H9 (cell line): ENCODE data around the gene HAL. TPM values are rescaled to one million over a fixed set of nuclear protein-coding genes. Genes with fewer than 3 reads are reported as not detected.

ENCODE experiments used
- DNase-seq: peaks from one replicate; pipeline ENCODE4 v3.0.0-alpha.2; 2017
- H2AFZ ChIP-seq: one replicate; pipeline ENCODE4 v1.6.1; 2013; ENCODE audit warnings: mild to moderate bottlenecking, low read length, control low read depth, moderate library complexity
- H2AK5ac ChIP-seq: 2 replicates; pipeline ENCODE4 v1.6.1; 2013; ENCODE audit warnings: low read length, control low read depth, mixed read lengths; ENCODE audit not compliant: insufficient read length
- H2BK120ac ChIP-seq: one replicate; pipeline ENCODE4 v1.6.1; 2013; ENCODE audit warnings: low read depth, mild to moderate bottlenecking, low read length, control low read depth, inconsistent platforms; ENCODE audit not compliant: poor library complexity, severe bottlenecking
- H2BK12ac ChIP-seq: 2 replicates; pipeline ENCODE4 v1.6.1; 2013; ENCODE audit warnings: low read length, control low read depth, mixed read lengths, low read depth; ENCODE audit not compliant: insufficient read length
- H2BK15ac ChIP-seq: 2 replicates; pipeline ENCODE4 v1.6.1; 2013; ENCODE audit warnings: low read depth, low read length, control low read depth
- H2BK20ac ChIP-seq: one replicate; pipeline ENCODE4 v1.6.1; 2013; ENCODE audit warnings: low read depth, mild to moderate bottlenecking, low read length, control low read depth, inconsistent platforms; ENCODE audit not compliant: poor library complexity, severe bottlenecking
- H2BK5ac ChIP-seq: 2 replicates; pipeline ENCODE4 v1.6.1; 2013; ENCODE audit warnings: low read length, control low read depth, mixed read lengths; ENCODE audit not compliant: insufficient read length
- H3K14ac ChIP-seq: 2 replicates; pipeline ENCODE4 v1.6.1; 2013; ENCODE audit warnings: low read length, control low read depth; ENCODE audit not compliant: insufficient read depth
- H3K18ac ChIP-seq: 2 replicates; pipeline ENCODE4 v1.6.1; 2013; ENCODE audit warnings: low read depth, mild to moderate bottlenecking, mixed read lengths, low read length, control low read depth; ENCODE audit not compliant: insufficient read length
- H3K23ac ChIP-seq: 2 replicates; pipeline ENCODE4 v1.6.1; 2013; ENCODE audit warnings: low read length, control low read depth, mixed read lengths, low read depth; ENCODE audit not compliant: insufficient read length
- H3K23me2 ChIP-seq: 2 replicates; pipeline ENCODE4 v1.6.1; 2013; ENCODE audit warnings: low read depth, mild to moderate bottlenecking, mixed read lengths, low read length, control low read depth; ENCODE audit not compliant: insufficient read length, poor library complexity, severe bottlenecking
- H3K27ac ChIP-seq: 2 replicates; pipeline ENCODE4 v1.5.1; 2013; ENCODE audit warnings: low read length, control low read depth, mixed read lengths, low read depth; ENCODE audit not compliant: insufficient read length
- H3K27me3 ChIP-seq: 2 replicates; pipeline ENCODE4 v1.6.1; 2013; ENCODE audit warnings: low read length, control low read depth, inconsistent platforms; ENCODE audit not compliant: insufficient read depth
- H3K4ac ChIP-seq: 2 replicates; pipeline ENCODE4 v1.6.1; 2013; ENCODE audit warnings: low read depth, mild to moderate bottlenecking, control low read depth, inconsistent platforms, low read length, moderate library complexity
- H3K4me1 ChIP-seq: 2 replicates; pipeline ENCODE4 v1.6.1; 2013; ENCODE audit warnings: low read length, control low read depth, inconsistent platforms; ENCODE audit not compliant: insufficient read depth
- H3K4me2 ChIP-seq: 2 replicates; pipeline ENCODE4 v1.6.1; 2013; ENCODE audit warnings: low read length, control low read depth, mixed read lengths; ENCODE audit not compliant: insufficient read length, insufficient read depth
- H3K56ac ChIP-seq: 2 replicates; pipeline ENCODE4 v1.6.1; 2013; ENCODE audit warnings: low read depth, mild to moderate bottlenecking, mixed read lengths, low read length, control low read depth; ENCODE audit not compliant: insufficient read length
- H3K79me1 ChIP-seq: 2 replicates; pipeline ENCODE4 v1.6.1; 2013; ENCODE audit warnings: low read depth, mild to moderate bottlenecking, moderate library complexity, low read length, control low read depth, inconsistent platforms; ENCODE audit not compliant: insufficient read depth, poor library complexity, severe bottlenecking
- H3K79me2 ChIP-seq: 2 replicates; pipeline ENCODE4 v1.6.1; 2013; ENCODE audit warnings: low read length, control low read depth, inconsistent platforms; ENCODE audit not compliant: insufficient read depth
- H3K9ac ChIP-seq: 2 replicates; pipeline ENCODE4 v1.6.1; 2013; ENCODE audit warnings: low read length, control low read depth, mixed read lengths; ENCODE audit not compliant: insufficient read length; ENCODE audit errors: extremely low read depth
- H3K9me3 ChIP-seq: one replicate; pipeline ENCODE4 v1.6.1; 2013; ENCODE audit warnings: low read depth, low read length, inconsistent platforms; ENCODE audit not compliant: control insufficient read depth
- H3T11ph ChIP-seq: one replicate; pipeline ENCODE4 v1.6.1; 2013; ENCODE audit warnings: mild to moderate bottlenecking, low read length, control low read depth, inconsistent platforms
- H4K20me1 ChIP-seq: one replicate; pipeline ENCODE4 v1.6.1; 2013; ENCODE audit not compliant: control insufficient read depth, insufficient read length, insufficient read depth
- H4K5ac ChIP-seq: 2 replicates; pipeline ENCODE4 v1.6.1; 2013; ENCODE audit warnings: low read depth, mild to moderate bottlenecking, mixed read lengths, low read length, control low read depth; ENCODE audit not compliant: insufficient read length
- H4K8ac ChIP-seq: replicated peaks from 2 replicates; pipeline ENCODE4 v1.6.1; 2013; ENCODE audit warnings: low read length, control low read depth, mixed read lengths, low read depth; ENCODE audit not compliant: insufficient read length
- H4K91ac ChIP-seq: 2 replicates; pipeline ENCODE4 v1.6.1; 2013; ENCODE audit warnings: low read depth, mild to moderate bottlenecking, moderate library complexity, mixed read lengths, low read length, control low read depth; ENCODE audit not compliant: insufficient read length
- H3K27ac Mint-ChIP-seq, 3 experiments: 2 replicates in 2 of 3; 3 replicates in 1 of 3; pipeline ENCODE4 v1.8.0; 2020 to 2021; ENCODE audit warnings: mixed read lengths in 3 of 3, mild to moderate bottlenecking in 1 of 3, moderate library complexity in 1 of 3
- H3K27me3 Mint-ChIP-seq: 2 replicates; pipeline ENCODE4 v1.8.0; 2021; ENCODE audit warnings: low read depth, mild to moderate bottlenecking, moderate library complexity, mixed read lengths
- H3K36me3 Mint-ChIP-seq, 3 experiments: 2 replicates in 2 of 3; 3 replicates in 1 of 3; pipeline ENCODE4 v1.8.0; 2020 to 2021; ENCODE audit warnings: low read depth in 3 of 3, mixed read lengths in 3 of 3; ENCODE audit not compliant: insufficient read depth in 1 of 3
- H3K4me1 Mint-ChIP-seq, 2 experiments: 2 replicates each; pipeline ENCODE4 v1.8.0; 2020; ENCODE audit warnings: mixed read lengths in 2 of 2
- H3K4me3 Mint-ChIP-seq, 2 experiments: 2 replicates in 1 of 2; 3 replicates in 1 of 2; pipeline ENCODE4 v1.8.0; 2020 to 2021; ENCODE audit warnings: mild to moderate bottlenecking in 2 of 2, mixed read lengths in 2 of 2, moderate library complexity in 1 of 2
- H3K9me3 Mint-ChIP-seq, 2 experiments: 2 replicates in 1 of 2; 3 replicates in 1 of 2; pipeline ENCODE4 v1.8.0; 2020; ENCODE audit warnings: mild to moderate bottlenecking in 2 of 2, mixed read lengths in 2 of 2, moderate library complexity in 1 of 2
- WGBS: extraction: QIAGEN DNeasy Blood & Tissue Kit; methylation state at CpG from one replicate; pipeline ENCODE4 v1.1.7; 2013; ENCODE audit warnings: missing lambda C conversion rate, low lambda C conversion rate, mixed read lengths; ENCODE audit not compliant: insufficient read length; ENCODE audit errors: extremely low coverage; 5-methylcytosine and 5-hydroxymethylcytosine counted together
- long read RNA-seq: library from polyadenylated mRNA; unstranded; transcript quantifications from one replicate; pipeline ENCODE4 v2.0.0, GENCODE V29; 2020
- total RNA-seq: library from RNA; stranded (reverse); gene quantifications from 2 replicates; pipeline ENCODE4 v1.2.1, GENCODE V29; 2021
- TF ChIP-seq, protein P1 (sequence below): fragments of 200-600 bp; sonication (generic); conservative IDR thresholded peaks from 3 replicates; pipeline ENCODE4 v1.8.0; 2021; ENCODE audit warnings: antibody characterized with exemption, mild to moderate bottlenecking

HAL gene, protein sequence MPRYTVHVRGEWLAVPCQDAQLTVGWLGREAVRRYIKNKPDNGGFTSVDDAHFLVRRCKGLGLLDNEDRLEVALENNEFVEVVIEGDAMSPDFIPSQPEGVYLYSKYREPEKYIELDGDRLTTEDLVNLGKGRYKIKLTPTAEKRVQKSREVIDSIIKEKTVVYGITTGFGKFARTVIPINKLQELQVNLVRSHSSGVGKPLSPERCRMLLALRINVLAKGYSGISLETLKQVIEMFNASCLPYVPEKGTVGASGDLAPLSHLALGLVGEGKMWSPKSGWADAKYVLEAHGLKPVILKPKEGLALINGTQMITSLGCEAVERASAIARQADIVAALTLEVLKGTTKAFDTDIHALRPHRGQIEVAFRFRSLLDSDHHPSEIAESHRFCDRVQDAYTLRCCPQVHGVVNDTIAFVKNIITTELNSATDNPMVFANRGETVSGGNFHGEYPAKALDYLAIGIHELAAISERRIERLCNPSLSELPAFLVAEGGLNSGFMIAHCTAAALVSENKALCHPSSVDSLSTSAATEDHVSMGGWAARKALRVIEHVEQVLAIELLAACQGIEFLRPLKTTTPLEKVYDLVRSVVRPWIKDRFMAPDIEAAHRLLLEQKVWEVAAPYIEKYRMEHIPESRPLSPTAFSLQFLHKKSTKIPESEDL
- total RNA-seq: 0.11 and 0.35 TPM in 2 replicates
- long read RNA-seq: 0 reads

DNA sequence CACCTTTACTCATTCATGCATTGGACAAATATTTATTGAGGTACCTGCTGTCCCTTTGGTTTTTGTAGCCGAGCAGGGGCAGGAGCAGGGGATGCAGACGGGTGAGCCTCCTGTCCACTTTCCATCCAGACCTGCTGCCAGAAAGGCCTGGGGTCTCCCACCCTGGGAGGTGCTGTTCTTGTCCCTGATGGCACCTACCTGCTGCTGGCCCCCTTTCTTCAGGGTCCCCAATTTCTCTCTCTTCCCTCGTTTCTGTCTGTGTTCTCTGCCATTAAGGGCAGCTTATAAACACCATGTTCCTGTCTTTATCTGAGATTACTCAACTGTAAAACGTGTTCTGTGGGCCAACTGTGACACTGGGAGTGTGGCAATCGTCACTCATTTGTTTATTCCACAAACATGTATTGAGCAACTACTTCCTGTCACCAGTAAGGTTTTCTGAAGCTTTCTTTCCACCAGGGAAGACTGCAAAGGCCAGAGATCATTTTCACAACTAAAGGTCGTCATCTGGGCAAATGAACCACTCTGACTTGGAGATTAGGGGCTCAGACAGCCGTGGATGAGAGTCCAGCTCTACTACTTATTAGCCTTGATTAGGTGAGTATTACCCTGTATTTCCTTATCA lies at the start of gene HAL:
Gene HAL (minus strand): TSS at position 311 of the 625 bp plus-strand sequence. CDS start 434 bp downstream, outside the sequence.
- Histone ChIP-seq H3K23me2 (no peaks in the 10 kb centered on the region), H4K91ac (no peak within 1 kb of the TSS), H4K20me1 (no peaks in the 10 kb centered on the region), H2AFZ (no peak within 1 kb of the TSS), H3K4me2 (no peak within 1 kb of the TSS), H3K4ac (no peak within 1 kb of the TSS), H2BK20ac (no peak within 1 kb of the TSS), H3K56ac (no peak within 1 kb of the TSS), H3K27me3 (no peaks in the 10 kb centered on the region), H3K9me3 (no peaks in the 10 kb centered on the region), H3K27ac (no peak within 1 kb of the TSS), H2BK5ac (no peak within 1 kb of the TSS), H3T11ph (no peak within 1 kb of the TSS), H4K8ac (no peak within 1 kb of the TSS), H2AK5ac (no peak within 1 kb of the TSS), H3K9ac (no peak within 1 kb of the TSS), H3K23ac (no peak within 1 kb of the TSS), H3K18ac (no peak within 1 kb of the TSS), H3K14ac (no peak within 1 kb of the TSS; the same call in 1 of the 2 replicates), H3K79me2 (no peaks in the 10 kb centered on the region), H2BK120ac (no peak within 1 kb of the TSS), H3K79me1 (no peaks in the 10 kb centered on the region), H2BK12ac (no peak within 1 kb of the TSS), H4K5ac (no peak within 1 kb of the TSS), H3K4me1 (no peaks in the 10 kb centered on the region), H2BK15ac (no peak within 1 kb of the TSS)
- H3K36me3 Mint-ChIP-seq: peaks cover 0 to 5% (median 3%) of the 10 kb centered on the region in 3 experiments; a peak in 4 of 7 replicates
- no CpG with 5 or more reads among the region's 7 CpGs for WGBS
- H3K27ac Mint-ChIP-seq: no peak within 1 kb of the TSS
- TF ChIP-seq, protein P1, sequence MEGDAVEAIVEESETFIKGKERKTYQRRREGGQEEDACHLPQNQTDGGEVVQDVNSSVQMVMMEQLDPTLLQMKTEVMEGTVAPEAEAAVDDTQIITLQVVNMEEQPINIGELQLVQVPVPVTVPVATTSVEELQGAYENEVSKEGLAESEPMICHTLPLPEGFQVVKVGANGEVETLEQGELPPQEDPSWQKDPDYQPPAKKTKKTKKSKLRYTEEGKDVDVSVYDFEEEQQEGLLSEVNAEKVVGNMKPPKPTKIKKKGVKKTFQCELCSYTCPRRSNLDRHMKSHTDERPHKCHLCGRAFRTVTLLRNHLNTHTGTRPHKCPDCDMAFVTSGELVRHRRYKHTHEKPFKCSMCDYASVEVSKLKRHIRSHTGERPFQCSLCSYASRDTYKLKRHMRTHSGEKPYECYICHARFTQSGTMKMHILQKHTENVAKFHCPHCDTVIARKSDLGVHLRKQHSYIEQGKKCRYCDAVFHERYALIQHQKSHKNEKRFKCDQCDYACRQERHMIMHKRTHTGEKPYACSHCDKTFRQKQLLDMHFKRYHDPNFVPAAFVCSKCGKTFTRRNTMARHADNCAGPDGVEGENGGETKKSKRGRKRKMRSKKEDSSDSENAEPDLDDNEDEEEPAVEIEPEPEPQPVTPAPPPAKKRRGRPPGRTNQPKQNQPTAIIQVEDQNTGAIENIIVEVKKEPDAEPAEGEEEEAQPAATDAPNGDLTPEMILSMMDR: no peak
- no peaks in the 10 kb centered on the region for H3K27me3 Mint-ChIP-seq
- no peak for DNase-seq
- no peaks in the 10 kb centered on the region for H3K9me3 Mint-ChIP-seq
- no peak within 1 kb of the TSS for H3K4me3 Mint-ChIP-seq
- H3K4me1 Mint-ChIP-seq: peaks cover 6 to 8% of the 10 kb centered on the region in 2 experiments
